ENCODE results near the gene UACA.

DNA sequence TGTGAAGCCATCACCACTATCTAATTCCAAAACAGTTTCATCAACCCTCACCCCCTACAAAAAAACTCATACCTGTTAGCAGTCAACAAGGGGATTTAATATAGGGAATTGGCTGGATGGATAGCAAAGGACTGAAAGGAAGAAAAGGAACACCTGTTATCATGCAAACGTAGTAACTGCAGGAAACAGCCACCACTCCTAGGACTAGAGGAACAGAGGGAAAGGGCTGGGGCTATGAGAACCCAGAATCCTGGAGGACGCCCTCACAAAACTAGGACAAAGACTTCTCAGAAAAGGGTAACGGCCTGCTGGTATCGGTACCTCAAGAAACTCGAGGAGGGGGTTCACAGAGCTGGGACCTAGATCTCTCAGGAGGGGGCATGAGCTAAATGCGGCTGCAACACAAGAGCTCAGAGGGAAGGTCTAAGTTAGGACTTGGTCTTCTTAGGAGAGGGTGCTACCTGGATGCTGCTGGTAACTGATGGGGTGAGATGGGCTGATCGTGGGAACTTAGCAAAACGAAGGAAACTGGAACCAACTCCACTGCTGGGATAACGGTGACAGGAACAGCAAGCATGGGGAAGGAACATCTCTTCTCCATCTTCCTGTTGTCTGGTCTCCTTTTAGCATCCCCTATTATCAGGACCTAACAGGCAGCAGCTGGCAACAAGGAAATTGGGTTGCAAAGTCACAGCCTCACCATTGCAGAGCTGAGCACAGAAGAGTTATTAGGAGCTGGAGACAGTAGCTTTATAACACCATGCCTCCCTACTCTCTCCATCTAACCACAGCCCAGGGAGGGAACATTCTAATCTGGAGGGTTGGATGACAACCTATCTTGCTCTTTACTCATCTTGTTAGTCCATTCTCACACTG is 147.7 kb downstream of the UACA start:
- TF ChIP-seq, protein P1, sequence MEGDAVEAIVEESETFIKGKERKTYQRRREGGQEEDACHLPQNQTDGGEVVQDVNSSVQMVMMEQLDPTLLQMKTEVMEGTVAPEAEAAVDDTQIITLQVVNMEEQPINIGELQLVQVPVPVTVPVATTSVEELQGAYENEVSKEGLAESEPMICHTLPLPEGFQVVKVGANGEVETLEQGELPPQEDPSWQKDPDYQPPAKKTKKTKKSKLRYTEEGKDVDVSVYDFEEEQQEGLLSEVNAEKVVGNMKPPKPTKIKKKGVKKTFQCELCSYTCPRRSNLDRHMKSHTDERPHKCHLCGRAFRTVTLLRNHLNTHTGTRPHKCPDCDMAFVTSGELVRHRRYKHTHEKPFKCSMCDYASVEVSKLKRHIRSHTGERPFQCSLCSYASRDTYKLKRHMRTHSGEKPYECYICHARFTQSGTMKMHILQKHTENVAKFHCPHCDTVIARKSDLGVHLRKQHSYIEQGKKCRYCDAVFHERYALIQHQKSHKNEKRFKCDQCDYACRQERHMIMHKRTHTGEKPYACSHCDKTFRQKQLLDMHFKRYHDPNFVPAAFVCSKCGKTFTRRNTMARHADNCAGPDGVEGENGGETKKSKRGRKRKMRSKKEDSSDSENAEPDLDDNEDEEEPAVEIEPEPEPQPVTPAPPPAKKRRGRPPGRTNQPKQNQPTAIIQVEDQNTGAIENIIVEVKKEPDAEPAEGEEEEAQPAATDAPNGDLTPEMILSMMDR (IDR thresholded peaks at IDR 0.05; ENCODE audit: extremely low read depth in 1 of 2, insufficient read depth in 1 of 2, low read depth in 1 of 2, low read length in 2 of 2), result no peak
- TF ChIP-seq POLR2A (IDR thresholded peaks at IDR 0.05; ENCODE audit: low read depth, low read length), result no peak
